Measurements from ENCODE around the gene CCDC122.

Gene CCDC122

GRCh38 chr13:43802511-43802910 lies 77.0 kb downstream of the CCDC122 start:
- DNase-seq (ENCODE audit: low spot score) = no peak

GRCh38 chr13:43800828-43801227 lies 78.7 kb downstream of the CCDC122 start:
- no peak for DNase-seq (ENCODE audit: low spot score)

- DNase-seq (ENCODE audit: low spot score) = no peak
These were observed 80.3 kb downstream of the CCDC122 start for GRCh38 chr13:43799191-43799590.

- no peak for DNase-seq (ENCODE audit: low spot score)
These were observed 81.7 kb downstream of the CCDC122 start for GRCh38 chr13:43797869-43798268.

GRCh38 chr13:43797159-43797558 lies 82.4 kb downstream of the CCDC122 start:
- DNase-seq (ENCODE audit: low spot score) = no peak

- DNase-seq (ENCODE audit: low spot score) = no peak
These were observed 85.1 kb downstream of the CCDC122 start for GRCh38 chr13:43794416-43794815.

GRCh38 chr13:43792076-43792881 lies 87.3 kb downstream of the CCDC122 start:
- no peak for DNase-seq (ENCODE audit: low spot score)

GRCh38 chr13:43787997-43788396 lies 91.5 kb downstream of the CCDC122 start:
- peak; percentile 44 for DNase-seq (ENCODE audit: low spot score)

- no peak for DNase-seq (ENCODE audit: low spot score)
These were observed 92.0 kb downstream of the CCDC122 start for GRCh38 chr13:43787518-43787891.

GRCh38 chr13:43786766-43787517 lies 92.6 kb downstream of the CCDC122 start, which contains the start of gene ENOX1:
TSS of gene ENOX1 (minus strand) at chr13:43786972.
- peak; percentile 79 for DNase-seq (ENCODE audit: low spot score)

GRCh38 chr13:43786472-43786765 lies 93.1 kb downstream of the CCDC122 start:
- no peak for DNase-seq (ENCODE audit: low spot score)

Measured in AG08396 (cell line).